GM18520 (cell line): ENCODE data around the gene PPP6R3.
"Not testable (repeated sequence)": the region's sequence is repeated elsewhere in the genome, so short reads cannot be mapped to it uniquely, and the experiment has no call there.

Experiments
- ATAC-seq: cut with Tn5 transposase; IDR thresholded peaks from one replicate; pipeline ENCODE4 v1.9.1; 2021; ENCODE audit not compliant: unreplicated experiment

PPP6R3 gene

DNA sequence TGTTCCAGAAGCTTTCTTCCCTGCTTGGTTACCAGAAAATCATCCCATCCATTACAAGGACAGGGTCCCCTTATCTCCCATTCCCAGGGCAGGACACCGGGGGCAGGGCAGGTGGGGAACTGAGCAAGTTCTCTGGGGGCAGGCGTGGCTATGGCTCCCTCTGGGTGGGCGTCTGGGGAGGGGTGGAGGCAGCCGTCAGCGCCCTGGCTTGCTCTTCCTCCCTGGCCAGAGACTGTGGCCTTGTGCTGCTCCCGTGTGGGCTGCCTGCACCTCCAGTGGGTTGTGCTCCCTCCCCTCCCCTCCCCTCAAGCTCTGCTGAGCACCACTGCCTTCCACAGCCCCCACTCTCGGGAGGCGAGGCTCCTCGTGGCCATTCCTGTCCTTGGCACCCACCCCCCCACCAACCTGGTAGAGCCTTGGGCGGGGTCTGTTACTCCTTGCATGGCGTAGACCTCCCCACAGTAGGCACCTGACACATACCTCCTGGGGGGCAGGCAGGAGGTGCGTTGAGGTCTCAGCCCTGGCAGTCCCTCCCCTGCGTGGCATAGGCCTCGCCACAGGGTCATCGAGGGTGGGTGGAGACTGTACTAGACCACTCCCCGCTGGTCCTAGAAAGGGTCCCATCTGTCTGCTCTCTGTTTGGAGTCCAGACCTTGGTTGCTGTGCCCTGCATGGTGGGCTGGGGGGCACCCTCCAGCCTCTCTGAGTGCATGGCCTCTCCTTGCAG lies 24.2 kb upstream of the PPP6R3 start:
- no peak for ATAC-seq

GRCh38 chr11:68436985-68437926 lies 23.3 kb upstream of the PPP6R3 start:
- no peak for ATAC-seq

DNA sequence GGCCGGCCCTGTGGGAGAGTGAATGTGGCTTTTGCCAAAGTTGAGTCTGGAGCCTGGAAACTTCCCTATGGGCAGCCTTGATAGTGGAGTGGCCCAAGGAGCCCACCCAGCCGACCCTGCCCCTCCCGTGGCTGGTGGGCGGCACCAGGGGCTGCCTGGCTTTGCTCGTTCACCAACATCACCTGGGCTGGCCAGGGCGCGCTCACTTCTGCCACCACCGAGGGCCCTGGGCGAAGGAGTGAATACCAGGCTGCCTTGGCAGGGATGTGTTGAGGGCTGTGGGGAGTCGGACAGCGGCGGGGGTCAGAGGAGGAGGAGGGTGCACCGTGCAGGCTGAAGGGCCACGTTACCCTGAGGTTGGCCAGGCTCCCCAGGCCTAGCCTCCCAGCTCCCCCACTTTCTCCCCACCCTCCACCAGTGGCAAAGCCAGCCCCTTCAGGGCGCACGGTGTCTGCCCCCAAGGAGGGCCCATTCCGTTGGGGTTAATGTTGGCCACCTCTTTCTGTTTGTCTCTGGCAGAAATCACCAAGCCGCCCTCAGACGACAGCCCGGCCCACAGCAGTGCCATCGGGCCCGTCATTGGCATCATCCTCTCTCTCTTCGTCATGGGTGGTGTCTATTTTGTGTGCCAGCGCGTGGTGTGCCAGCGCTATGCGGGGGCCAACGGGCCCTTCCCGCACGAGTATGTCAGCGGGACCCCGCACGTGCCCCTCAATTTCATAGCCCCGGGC lies 22.5 kb upstream of the PPP6R3 start:
- ATAC-seq = no peak

- ATAC-seq = no peak
These were observed 21.8 kb upstream of the PPP6R3 start for GRCh38 chr11:68438658-68439259.

GRCh38 chr11:68439355-68440065 lies 21.0 kb upstream of the PPP6R3 start:
- ATAC-seq = no peak

DNA sequence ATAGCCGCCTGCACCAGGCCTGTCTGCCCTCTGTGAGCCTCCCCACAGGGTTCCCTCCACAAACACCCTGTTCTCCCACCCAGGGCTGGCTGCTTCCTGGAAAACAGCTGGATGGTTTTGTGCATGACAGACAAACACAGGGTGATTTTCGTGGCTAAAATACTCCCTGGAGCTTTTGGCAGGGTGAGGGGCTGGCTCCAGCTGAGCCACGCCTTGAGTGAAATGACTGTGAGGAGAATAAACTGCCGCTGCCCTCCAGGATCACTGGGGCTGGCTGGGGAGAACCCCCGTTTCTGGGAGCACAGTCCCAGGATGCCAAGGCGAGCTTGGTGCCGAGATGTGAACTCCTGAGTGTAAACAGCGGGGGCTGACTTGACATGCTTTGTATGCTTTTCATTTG lies 20.3 kb upstream of the PPP6R3 start:
- no peak for ATAC-seq

GRCh38 chr11:68441466-68442230 lies 18.9 kb upstream of the PPP6R3 start:
- no peak for ATAC-seq

DNA sequence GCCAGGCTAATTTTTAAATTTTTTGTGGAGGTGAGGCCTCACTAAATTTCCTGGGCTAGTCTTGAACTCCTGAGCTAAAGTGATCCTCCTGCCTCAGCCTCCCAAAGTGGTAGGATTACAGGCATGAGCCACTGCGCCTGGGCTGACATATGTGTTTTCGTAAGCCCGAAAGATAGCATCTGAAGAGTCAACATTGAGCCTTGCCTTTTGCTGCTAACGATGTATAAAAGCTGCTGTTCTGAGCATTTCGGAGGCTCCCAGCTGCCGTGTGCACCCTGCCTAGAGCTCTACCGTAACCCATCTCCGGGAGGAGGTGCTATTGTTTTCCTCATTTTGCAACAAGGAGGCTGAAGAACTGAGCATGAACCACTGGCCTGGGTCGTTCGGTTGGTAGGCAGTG lies 18.1 kb upstream of the PPP6R3 start:
- no peak for ATAC-seq

DNA sequence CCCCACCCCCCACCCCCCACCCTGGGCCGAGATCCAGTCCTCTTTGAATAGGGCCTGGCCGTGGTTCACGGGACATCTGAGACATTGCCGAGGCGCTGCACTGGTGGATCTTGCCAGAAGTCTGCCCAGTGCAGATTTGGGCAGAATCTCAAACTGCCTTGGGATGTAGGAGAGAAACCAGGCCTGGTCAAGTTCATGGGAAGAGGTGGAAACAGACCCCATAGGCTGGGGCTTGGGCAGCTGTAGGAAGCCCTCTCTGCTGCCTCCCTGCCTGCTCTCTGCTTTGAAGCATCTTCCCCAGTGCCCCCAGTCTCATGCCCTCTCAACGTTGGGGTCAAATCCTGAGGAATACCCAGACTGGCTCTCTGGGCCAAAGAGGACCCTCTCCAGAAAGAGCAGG lies 16.0 kb upstream of the PPP6R3 start:
- no peak for ATAC-seq

- no peak for ATAC-seq
These were observed 15.0 kb upstream of the PPP6R3 start for GRCh38 chr11:68445531-68446035.

DNA sequence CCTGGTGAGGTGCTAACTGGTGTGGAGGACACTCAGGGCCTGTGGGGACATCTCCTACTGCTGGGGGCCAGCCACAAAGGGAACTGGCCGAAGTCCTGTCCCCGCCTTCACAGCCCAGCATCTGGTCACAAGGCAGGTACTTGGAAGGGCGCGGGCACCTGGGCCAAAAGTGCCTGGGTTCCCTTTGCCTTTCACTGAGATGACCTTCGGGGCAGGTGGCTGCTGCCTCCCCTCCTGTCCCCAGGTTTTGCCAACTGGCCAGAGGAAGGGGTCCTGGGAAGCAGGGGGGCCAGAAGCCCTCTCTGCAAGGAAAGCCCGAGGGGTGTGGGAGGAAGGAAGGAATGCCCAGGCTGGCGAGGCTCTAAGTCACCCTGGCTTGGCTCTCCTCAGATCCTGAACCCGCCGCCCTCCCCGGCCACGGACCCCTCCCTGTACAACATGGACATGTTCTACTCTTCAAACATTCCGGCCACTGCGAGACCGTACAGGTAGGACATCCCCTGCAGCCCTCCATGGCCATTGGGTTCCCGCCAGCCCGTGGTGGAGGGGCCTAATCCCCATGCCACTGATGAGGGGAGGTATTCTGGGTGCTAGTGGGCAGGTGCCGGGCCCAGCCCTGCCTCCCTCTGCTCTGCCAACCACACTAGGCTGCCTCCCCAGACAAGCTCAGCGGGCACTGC lies 14.4 kb upstream of the PPP6R3 start:
- ATAC-seq = no peak

DNA sequence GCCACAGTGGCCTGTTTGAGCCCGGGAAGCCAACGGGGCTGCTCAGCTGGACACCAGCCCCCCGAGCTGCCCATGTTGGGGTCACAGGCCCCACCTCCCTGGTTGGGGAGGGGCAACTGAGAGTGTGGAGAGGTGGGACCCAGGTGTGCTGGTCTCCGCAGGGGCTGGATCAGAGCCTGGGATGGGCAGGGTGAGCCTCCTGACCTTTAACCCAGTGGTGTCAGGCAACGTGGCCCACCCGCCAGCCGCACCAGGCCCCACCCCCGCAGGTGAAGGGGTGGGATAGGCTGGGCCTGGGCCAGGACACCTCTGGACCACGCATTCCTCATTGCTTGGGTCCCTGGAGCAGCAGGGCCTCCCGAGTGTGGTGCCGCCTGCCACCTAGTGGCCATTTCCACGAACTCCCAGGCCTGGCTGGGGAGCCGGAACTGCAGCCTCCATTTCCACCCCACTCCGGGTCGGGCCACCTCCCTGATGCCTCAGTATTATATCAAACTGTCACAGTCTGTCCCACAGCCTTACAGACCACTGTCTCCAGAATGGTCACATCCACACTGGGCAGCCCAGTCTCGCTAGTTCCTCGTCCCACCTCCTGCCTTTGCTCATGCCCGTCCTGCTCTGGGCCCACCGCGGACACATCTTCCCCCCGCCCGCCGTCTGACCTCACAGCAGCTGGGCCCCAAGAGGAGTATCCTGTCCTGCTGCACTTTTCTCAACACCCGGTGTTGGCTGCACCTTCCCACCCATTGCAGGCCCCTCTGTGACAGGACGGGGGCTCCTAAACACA lies 13.3 kb upstream of the PPP6R3 start:
- ATAC-seq = no peak

DNA sequence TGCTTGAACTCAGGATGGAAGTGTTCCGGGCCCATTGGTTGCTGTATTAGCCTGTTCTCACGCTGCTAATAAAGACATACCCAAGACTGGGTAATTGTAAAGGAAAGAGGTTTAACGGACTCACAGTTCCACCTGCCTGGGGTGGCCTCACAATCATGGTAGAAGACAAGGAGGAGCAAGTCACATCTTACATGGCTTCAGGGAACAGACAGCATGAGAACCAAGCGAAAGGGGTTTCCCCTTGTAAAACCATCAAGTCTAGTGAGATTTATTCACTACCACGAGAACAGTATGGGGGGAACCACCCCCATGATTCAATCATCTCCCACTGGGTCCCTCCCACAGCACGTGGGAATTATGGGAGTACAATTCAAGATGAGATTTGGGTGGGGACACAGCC lies 12.6 kb upstream of the PPP6R3 start:
- not testable (repeated sequence) for ATAC-seq

- ATAC-seq = no peak
These were observed 11.9 kb upstream of the PPP6R3 start for GRCh38 chr11:68448604-68449011.

DNA sequence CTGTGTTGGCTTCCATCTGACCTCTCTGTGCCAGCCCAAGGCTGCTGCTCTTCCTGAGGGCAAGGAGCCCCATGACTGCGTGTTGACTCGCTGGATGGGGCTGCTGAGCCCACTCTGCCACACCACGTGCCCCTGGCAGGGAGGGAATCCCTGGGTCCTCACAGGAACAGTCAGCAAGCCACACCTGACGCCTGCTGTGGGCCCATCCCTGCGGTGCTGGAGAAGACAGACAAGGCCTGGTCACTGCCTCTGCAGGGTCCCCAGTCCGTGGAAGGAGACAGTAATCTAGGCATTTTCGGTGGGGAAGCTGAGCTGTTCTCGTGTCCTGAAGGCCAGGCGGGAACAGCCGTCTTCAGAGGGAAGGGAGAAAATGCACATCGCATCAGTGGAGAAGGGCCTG lies 10.6 kb upstream of the PPP6R3 start:
- ATAC-seq = no peak

DNA sequence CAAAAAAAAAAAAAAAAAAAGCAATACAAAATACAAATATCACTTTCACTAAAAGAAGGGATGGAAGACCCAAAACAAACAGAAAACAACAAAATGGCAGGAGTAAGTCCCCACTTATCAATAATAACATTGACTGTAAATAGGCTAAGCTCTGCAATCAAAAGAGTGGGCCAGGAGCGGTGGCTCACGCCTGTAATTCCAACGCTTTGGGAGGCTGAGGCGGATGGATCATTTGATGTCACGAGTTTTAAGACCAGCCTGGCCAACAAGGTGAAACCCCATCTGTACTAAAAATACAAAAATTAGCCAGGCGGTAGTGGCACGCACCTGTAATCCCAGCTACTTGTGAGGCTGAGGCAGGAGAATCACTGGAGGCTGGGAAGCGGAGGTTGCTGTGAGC lies 9.8 kb upstream of the PPP6R3 start:
- no peak for ATAC-seq

DNA sequence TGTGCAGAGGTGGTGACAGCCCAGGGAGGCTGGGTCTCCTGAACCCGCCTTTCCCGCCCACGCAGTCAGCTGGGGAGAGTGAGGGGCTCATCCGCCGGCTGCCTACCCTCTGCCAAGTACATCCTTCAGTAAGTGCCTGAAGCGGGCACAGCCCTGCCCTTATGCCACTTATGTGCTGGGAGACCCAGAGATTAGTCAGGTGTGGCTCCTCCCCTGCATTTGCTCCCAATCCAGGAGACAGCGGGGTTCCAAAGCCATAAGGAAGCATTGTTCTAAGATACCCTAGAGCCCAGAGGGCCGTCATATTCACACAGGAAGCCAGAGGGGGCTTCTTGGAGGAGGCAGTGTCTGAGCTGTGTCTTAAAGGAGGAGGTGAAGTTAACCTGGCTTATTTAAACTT lies 5.8 kb upstream of the PPP6R3 start:
- no peak for ATAC-seq

- no peak for ATAC-seq
These were observed 5.1 kb upstream of the PPP6R3 start for GRCh38 chr11:68455485-68455884.
